BE2C (cell line): ENCODE results near the gene RELA. TPM values are rescaled to one million over a fixed set of nuclear protein-coding genes. Genes with fewer than 3 reads are reported as not detected.
A peak's percentile ranks its signal among the peaks of the same experiment; 100 is the strongest.
"Not testable (repeated sequence)": the region's sequence is repeated elsewhere in the genome, so short reads cannot be mapped to it uniquely, and the experiment has no call there.

ENCODE experiments used
- DNase-seq: peaks from one replicate; pipeline ENCODE4 v3.0.0-alpha.2; 2020
- H3K27me3 ChIP-seq: fragments of 250-450 bp; sonication (Bioruptor Pico); 2 replicates; pipeline ENCODE4 v1.5.1; 2020; ENCODE audit warnings: mild to moderate bottlenecking
- H3K36me3 ChIP-seq: fragments of 250-450 bp; sonication (Bioruptor Pico); 2 replicates; pipeline ENCODE4 v1.5.1; 2020; ENCODE audit warnings: mild to moderate bottlenecking
- H3K4me1 ChIP-seq: fragments of 250-450 bp; sonication (Bioruptor Pico); 2 replicates; pipeline ENCODE4 v1.5.1; 2020
- H3K4me3 ChIP-seq: 2 replicates; pipeline ENCODE4 v1.5.1; 2011; ENCODE audit warnings: low read depth, low read length
- H3K9me3 ChIP-seq: fragments of 250-450 bp; sonication (Bioruptor Pico); 2 replicates; pipeline ENCODE4 v1.5.1; 2020
- CTCF ChIP-seq: IDR thresholded peaks from 2 replicates; pipeline ENCODE4 v1.5.1; 2012; ENCODE audit warnings: mild to moderate bottlenecking, low read depth, low read length
- polyA plus RNA-seq: library from polyadenylated mRNA; unstranded; fragments of >200 nt; gene quantifications from one replicate; pipeline ENCODE4 v1.2.1, GENCODE V29; 2012; ENCODE audit warnings: low read depth, missing spikeins; ENCODE audit not compliant: insufficient read length, insufficient read depth

The RELA gene
- polyA plus RNA-seq: 108 TPM

DNA sequence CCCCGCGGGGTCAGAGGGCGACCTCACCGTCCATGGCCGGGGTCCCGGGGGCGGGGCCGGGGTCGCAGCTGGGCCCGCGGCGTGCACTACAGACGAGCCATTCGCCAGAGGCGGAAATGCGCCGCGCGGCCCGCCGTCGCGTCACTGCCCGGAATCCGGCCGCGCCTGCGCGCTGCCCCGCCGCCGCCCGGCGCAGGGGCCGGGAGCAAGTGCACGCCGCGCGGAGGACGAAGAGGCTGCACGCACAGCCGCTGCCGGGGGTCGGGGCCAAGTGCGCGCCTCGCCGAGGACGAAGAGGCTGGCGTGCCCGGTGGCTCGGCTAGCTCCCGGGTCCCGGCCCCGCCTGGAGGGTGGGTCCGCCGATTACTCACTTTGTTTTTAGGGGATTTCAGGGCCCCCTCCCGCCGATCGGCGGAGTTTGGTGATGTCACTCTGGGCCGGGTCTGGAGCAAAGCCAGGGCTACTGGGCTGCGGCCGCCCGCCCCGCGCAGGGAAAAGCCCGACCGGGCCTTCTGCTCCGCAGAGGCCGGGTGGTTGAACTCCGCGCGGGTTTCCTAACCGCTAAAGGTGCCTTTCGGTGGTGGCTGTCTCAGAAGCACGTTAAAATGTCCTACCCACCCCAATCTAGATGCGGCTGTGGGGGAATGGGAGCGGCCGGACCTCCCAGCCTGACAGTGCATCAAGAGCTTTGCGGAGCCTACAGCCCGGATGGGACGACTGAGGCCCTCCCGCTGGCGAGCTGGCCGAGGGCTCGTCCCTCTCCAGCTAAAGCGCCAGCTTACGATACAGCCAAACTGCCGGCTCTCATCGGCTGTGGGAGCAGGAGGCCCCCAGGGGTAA, at the start of gene RELA:
Gene RELA (minus strand): TSS at position 118 of the 840 bp plus-strand sequence. CDS start 84 bp downstream, at position 34.
- Histone ChIP-seq H3K4me1 (no peaks in the 10 kb centered on the region), H3K4me3 (peak within 1 kb of the TSS; percentile 74), H3K36me3 (peaks cover 3% of the 10 kb centered on the region; the same call in 1 of the 2 replicates), H3K27me3 (no peaks in the 10 kb centered on the region), H3K9me3 (no peaks in the 10 kb centered on the region)
- peak; percentile 86 for DNase-seq
- TF ChIP-seq CTCF: no peak

GRCh38 chr11:65711785-65712632, 49.3 kb upstream of the RELA start, which contains the start of gene KAT5:
KAT5 (plus strand) TSS chr11:65712252; CDS start chr11:65712268, 16 bp downstream.
- peaks cover 4% of the 10 kb centered on the region for H3K4me1 ChIP-seq
- no peaks in the 10 kb centered on the region for H3K9me3 ChIP-seq
- TF ChIP-seq CTCF: peak; percentile 98
- no peaks in the 10 kb centered on the region for H3K27me3 ChIP-seq
- H3K4me3 ChIP-seq: peak within 1 kb of the TSS; percentile 85
- DNase-seq: peak; percentile 98
- H3K36me3 ChIP-seq: peaks cover 38% of the 10 kb centered on the region

GRCh38 chr11:65710421-65710820, 47.7 kb upstream of the RELA start:
- no peaks in the 10 kb centered on the region for H3K9me3 ChIP-seq
- H3K27me3 ChIP-seq: no peaks in the 10 kb centered on the region; the same call in none of the 2 replicates
- no peak overlapping the region for H3K4me3 ChIP-seq
- TF ChIP-seq CTCF: no peak
- peaks cover 4% of the 10 kb centered on the region for H3K4me1 ChIP-seq
- no peak for DNase-seq
- H3K36me3 ChIP-seq: peaks cover 27% of the 10 kb centered on the region

DNA sequence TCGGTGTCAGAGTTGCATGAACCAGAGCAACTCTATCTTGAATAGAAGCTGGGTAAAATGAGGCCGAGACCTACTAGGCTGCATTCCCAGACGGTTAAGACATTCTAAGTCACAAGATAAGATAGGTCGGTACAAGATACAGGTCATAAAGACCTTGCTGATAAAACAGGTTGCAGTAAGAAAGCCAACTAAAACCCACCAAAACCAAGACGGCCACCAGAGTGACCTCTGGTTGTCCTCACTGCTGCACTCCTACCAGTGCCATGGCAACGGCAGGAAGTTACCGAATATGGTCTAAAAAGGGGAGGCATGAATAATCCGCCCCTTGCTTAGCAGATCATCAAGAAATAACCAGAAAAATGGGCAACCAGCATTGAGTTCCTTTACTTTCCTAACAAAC, 46.9 kb upstream of the RELA start:
- Histone ChIP-seq H3K9me3 (no peaks in the 10 kb centered on the region), H3K27me3 (peaks cover under 1% of the 10 kb centered on the region), H3K4me1 (peaks cover 4% of the 10 kb centered on the region), H3K4me3 (no peak overlapping the region), H3K36me3 (peaks cover 19% of the 10 kb centered on the region)
- no peak for DNase-seq
- no peak for TF ChIP-seq CTCF

- H3K4me3 ChIP-seq: no peak overlapping the region
- H3K4me1 ChIP-seq: peaks cover 4% of the 10 kb centered on the region
- peaks cover 10% of the 10 kb centered on the region for H3K27me3 ChIP-seq
- no peaks in the 10 kb centered on the region for H3K9me3 ChIP-seq
- peaks cover 7% of the 10 kb centered on the region for H3K36me3 ChIP-seq
- no peak for DNase-seq
- no peak for TF ChIP-seq CTCF
Observed at GRCh38 chr11:65708451-65708850, 45.7 kb upstream of the RELA start.

DNA sequence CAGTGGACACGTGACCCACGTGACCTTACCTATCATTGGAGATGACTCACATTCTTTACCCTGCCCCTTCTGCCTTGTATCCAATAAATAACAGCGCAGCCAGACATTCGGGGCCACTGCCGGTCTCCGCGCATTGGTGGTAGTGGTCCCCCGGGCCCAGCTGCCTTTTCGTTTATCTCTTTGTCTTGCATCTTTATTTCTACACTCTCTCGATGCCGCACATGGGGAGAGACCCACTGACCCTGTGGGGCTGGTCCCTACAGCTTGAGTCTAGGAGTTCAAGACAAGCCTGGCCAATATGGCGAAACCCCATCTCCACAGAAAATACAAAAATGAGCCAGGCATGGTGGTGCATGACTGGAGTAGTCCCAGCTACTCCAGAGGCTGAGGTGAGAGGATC, 44.3 kb upstream of the RELA start:
- not testable (repeated sequence) for H3K9me3 ChIP-seq, H3K4me1 ChIP-seq, DNase-seq, H3K36me3 ChIP-seq, H3K4me3 ChIP-seq
- H3K27me3 ChIP-seq: peaks cover 25% of the 10 kb centered on the region
